ENCODE data around the gene LTC4S.

Gene LTC4S

GRCh38 chr5:179796877-179797608, 3.3 kb downstream of the LTC4S start:
- DNase-seq: no peak

GRCh38 chr5:179797741-179798140, 4.0 kb downstream of the LTC4S start:
- DNase-seq: no peak

- no peak for DNase-seq
Observed at GRCh38 chr5:179798144-179798770, 4.5 kb downstream of the LTC4S start.

- DNase-seq: no peak
Observed at GRCh38 chr5:179798771-179799643, 5.2 kb downstream of the LTC4S start.

- DNase-seq: no peak
Observed at GRCh38 chr5:179799644-179799973, 5.8 kb downstream of the LTC4S start.

- DNase-seq: no peak
Observed at GRCh38 chr5:179800071-179800695, 6.4 kb downstream of the LTC4S start.

GRCh38 chr5:179800696-179801201, 7.0 kb downstream of the LTC4S start:
- DNase-seq: no peak

GRCh38 chr5:179801304-179802206, 7.8 kb downstream of the LTC4S start:
- peak; percentile 33 for DNase-seq

GRCh38 chr5:179802207-179802883, 8.6 kb downstream of the LTC4S start:
- DNase-seq: no peak

- peak; percentile 68 for DNase-seq
Observed at GRCh38 chr5:179802950-179803562, 9.3 kb downstream of the LTC4S start.

- no peak for DNase-seq
Observed at GRCh38 chr5:179803651-179804554, 10.1 kb downstream of the LTC4S start.

GRCh38 chr5:179804555-179804947, 10.8 kb downstream of the LTC4S start:
- DNase-seq: no peak

GRCh38 chr5:179805070-179805528, 11.3 kb downstream of the LTC4S start:
- DNase-seq: no peak

- DNase-seq: no peak
Observed at GRCh38 chr5:179805529-179806249, 11.9 kb downstream of the LTC4S start.

- no peak for DNase-seq
Observed at GRCh38 chr5:179806250-179807048, 12.7 kb downstream of the LTC4S start, which contains the start of gene MGAT4B. Gene MGAT4B, minus strand, starts transcription at chr5:179806866. Its CDS starts 283 bp downstream, at chr5:179806583.

GRCh38 chr5:179812135-179812825, 18.5 kb downstream of the LTC4S start:
- DNase-seq: no peak

GRCh38 chr5:179812997-179813607, 19.3 kb downstream of the LTC4S start:
- no peak for DNase-seq
